ENCODE measurements around the gene COL6A1. TPM values are rescaled to one million over a fixed set of nuclear protein-coding genes. Genes with fewer than 3 reads are reported as not detected.

The COL6A1 gene
- total RNA-seq, 1 experiment from 2014 or later, result 87.5 TPM

DNA sequence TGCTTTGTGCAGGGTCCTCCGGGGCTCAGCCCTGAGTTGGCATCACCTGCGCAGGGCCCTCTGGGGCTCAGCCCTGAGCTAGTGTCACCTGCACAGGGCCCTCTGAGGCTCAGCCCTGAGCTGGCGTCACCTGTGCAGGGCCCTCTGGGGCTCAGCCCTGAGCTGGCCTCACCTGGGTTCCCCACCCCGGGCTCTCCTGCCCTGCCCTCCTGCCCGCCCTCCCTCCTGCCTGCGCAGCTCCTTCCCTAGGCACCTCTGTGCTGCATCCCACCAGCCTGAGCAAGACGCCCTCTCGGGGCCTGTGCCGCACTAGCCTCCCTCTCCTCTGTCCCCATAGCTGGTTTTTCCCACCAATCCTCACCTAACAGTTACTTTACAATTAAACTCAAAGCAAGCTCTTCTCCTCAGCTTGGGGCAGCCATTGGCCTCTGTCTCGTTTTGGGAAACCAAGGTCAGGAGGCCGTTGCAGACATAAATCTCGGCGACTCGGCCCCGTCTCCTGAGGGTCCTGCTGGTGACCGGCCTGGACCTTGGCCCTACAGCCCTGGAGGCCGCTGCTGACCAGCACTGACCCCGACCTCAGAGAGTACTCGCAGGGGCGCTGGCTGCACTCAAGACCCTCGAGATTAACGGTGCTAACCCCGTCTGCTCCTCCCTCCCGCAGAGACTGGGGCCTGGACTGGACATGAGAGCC, 22.7 kb downstream of the COL6A1 start:
- H2AFZ ChIP-seq (ENCODE audit: low read depth, low read length, poor library complexity, severe bottlenecking), result no peak overlapping the region
- TSS peak; percentile 89 for BruUV-seq (replicated peaks)
- H3K9me2 ChIP-seq (ENCODE audit: insufficient read depth), result no peaks in the 10 kb centered on the region
- H3K9ac ChIP-seq (ENCODE audit: low read length), result no peak overlapping the region
- ATAC-seq (no peak), DNase-seq (ENCODE audit: low read depth, low spot score) (no peak)
- H3K36me3 ChIP-seq (ENCODE audit: control insufficient read depth in 1 of 2, insufficient read depth in 2 of 2, low read length in 2 of 2), result no peaks in the 10 kb centered on the region; a peak in 1 of 4 replicates
- no peak overlapping the region for H3K4me3 ChIP-seq (replicated peaks in 1 of 2; ENCODE audit: low read depth in 1 of 2, low read length in 2 of 2)
- intact Hi-C loops (cut with micrococcal nuclease), result no loop called here
- TF ChIP-seq, protein P1, sequence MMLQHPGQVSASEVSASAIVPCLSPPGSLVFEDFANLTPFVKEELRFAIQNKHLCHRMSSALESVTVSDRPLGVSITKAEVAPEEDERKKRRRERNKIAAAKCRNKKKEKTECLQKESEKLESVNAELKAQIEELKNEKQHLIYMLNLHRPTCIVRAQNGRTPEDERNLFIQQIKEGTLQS (IDR thresholded peaks at IDR 0.05), result no peak
- TF ChIP-seq JUND (IDR thresholded peaks at IDR 0.05) (no peak), POLR2AphosphoS5 (IDR thresholded peaks at IDR 0.05; ENCODE audit: low read depth, low read length) (no peak), FOSL1 (IDR thresholded peaks at IDR 0.05; ENCODE audit: low read depth) (no peak), CBX3 (IDR thresholded peaks at IDR 0.05; ENCODE audit: low read depth) (no peak), SP1 (IDR thresholded peaks at IDR 0.05; ENCODE audit: low read depth) (no peak), ELF1 (IDR thresholded peaks at IDR 0.05; ENCODE audit: borderline replicate concordance, low read depth) (no peak), RAD21 (IDR thresholded peaks at IDR 0.05; ENCODE audit: low read depth) (no peak), ZNF274 (IDR thresholded peaks at IDR 0.05; ENCODE audit: low read depth, low read length) (no peak), YY1 (IDR thresholded peaks at IDR 0.05; ENCODE audit: extremely low read depth, insufficient replicate concordance, low read depth, low read length) (no peak), POLR2A (IDR thresholded peaks at IDR 0.05; ENCODE audit: borderline replicate concordance, extremely low read depth, insufficient read depth, insufficient read length) (no peak), SRF (IDR thresholded peaks at IDR 0.05; ENCODE audit: low read depth) (no peak)
- TF ChIP-seq, protein P2, sequence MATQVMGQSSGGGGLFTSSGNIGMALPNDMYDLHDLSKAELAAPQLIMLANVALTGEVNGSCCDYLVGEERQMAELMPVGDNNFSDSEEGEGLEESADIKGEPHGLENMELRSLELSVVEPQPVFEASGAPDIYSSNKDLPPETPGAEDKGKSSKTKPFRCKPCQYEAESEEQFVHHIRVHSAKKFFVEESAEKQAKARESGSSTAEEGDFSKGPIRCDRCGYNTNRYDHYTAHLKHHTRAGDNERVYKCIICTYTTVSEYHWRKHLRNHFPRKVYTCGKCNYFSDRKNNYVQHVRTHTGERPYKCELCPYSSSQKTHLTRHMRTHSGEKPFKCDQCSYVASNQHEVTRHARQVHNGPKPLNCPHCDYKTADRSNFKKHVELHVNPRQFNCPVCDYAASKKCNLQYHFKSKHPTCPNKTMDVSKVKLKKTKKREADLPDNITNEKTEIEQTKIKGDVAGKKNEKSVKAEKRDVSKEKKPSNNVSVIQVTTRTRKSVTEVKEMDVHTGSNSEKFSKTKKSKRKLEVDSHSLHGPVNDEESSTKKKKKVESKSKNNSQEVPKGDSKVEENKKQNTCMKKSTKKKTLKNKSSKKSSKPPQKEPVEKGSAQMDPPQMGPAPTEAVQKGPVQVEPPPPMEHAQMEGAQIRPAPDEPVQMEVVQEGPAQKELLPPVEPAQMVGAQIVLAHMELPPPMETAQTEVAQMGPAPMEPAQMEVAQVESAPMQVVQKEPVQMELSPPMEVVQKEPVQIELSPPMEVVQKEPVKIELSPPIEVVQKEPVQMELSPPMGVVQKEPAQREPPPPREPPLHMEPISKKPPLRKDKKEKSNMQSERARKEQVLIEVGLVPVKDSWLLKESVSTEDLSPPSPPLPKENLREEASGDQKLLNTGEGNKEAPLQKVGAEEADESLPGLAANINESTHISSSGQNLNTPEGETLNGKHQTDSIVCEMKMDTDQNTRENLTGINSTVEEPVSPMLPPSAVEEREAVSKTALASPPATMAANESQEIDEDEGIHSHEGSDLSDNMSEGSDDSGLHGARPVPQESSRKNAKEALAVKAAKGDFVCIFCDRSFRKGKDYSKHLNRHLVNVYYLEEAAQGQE (IDR thresholded peaks at IDR 0.05; ENCODE audit: low read depth), result no peak
- H3K4me2 ChIP-seq (ENCODE audit: low read length), result no peak overlapping the region
- CTCF ChIA-PET, result no interaction called here
- H3K9me3 ChIP-seq (ENCODE audit: control insufficient read depth in 1 of 2, insufficient read depth in 1 of 2, low read depth in 1 of 2, low read length in 2 of 2), result no peaks in the 10 kb centered on the region
- POLR2A ChIA-PET, result no interaction called here
- no peaks in the 10 kb centered on the region for H3K27me3 ChIP-seq (ENCODE audit: insufficient read depth, low read length)
- RAD21 ChIA-PET (ENCODE audit: low non-redundant PET in 1 of 2, low total read pairs in 2 of 2, uncharacterized antibody in 2 of 2, unreplicated experiment in 2 of 2), result no interaction called here
- no peaks in the 10 kb centered on the region for H4K20me1 ChIP-seq (ENCODE audit: insufficient read depth)
- H3K4me1 ChIP-seq (ENCODE audit: control insufficient read depth in 1 of 2, insufficient read depth in 2 of 2, low read length in 2 of 2), result peaks cover 2 to 9% of the 10 kb centered on the region in 2 experiments; a peak in 2 of 4 replicates
- H3K27ac ChIP-seq (ENCODE audit: low read depth, low read length), result no peak overlapping the region
- no peaks in the 10 kb centered on the region for H3K79me2 ChIP-seq (ENCODE audit: insufficient read depth, low read length)
